Smooth muscle cell (in vitro differentiated cells): ENCODE data around the gene KLF12. TPM values are rescaled to one million over a fixed set of nuclear protein-coding genes. Genes with fewer than 3 reads are reported as not detected.

ENCODE experiments used
- DNase-seq: peaks from one replicate; lab custom pipeline; 2025; ENCODE audit not compliant: unreplicated experiment; lab: John Stamatoyannopoulos, UW
- H2AFZ ChIP-seq: fragments of 200-600 bp; sonication (generic); 2 replicates; pipeline ENCODE4 v1.6.0; 2016; ENCODE audit warnings: antibody characterized with exemption, low read depth, mild to moderate bottlenecking
- H3F3A ChIP-seq: fragments of 200-600 bp; sonication (generic); 2 replicates; pipeline ENCODE4 v1.6.0; 2017; ENCODE audit warnings: antibody characterized with exemption, low read depth
- H3K27ac ChIP-seq: fragments of 200-600 bp; sonication (generic); 2 replicates; pipeline ENCODE4 v1.5.1; 2016; ENCODE audit warnings: low read depth, mild to moderate bottlenecking
- H3K27me3 ChIP-seq: fragments of 200-600 bp; sonication (generic); 2 replicates; pipeline ENCODE4 v1.6.1; 2016; ENCODE audit warnings: low read depth, mild to moderate bottlenecking
- H3K36me3 ChIP-seq: fragments of 200-600 bp; sonication (generic); 2 replicates; pipeline ENCODE4 v1.5.1; 2016; ENCODE audit warnings: low read depth
- H3K4me1 ChIP-seq: fragments of 200-600 bp; sonication (generic); 2 replicates; pipeline ENCODE4 v1.5.1; 2016; ENCODE audit warnings: low read depth
- H3K4me2 ChIP-seq: fragments of 200-600 bp; sonication (generic); 2 replicates; pipeline ENCODE4 v1.6.0; 2016; ENCODE audit warnings: mild to moderate bottlenecking
- H3K4me3 ChIP-seq: fragments of 200-600 bp; sonication (generic); 2 replicates; pipeline ENCODE4 v1.5.1; 2016; ENCODE audit warnings: mild to moderate bottlenecking
- H3K79me2 ChIP-seq: fragments of 200-600 bp; sonication (generic); 2 replicates; pipeline ENCODE4 v1.6.0; 2016; ENCODE audit warnings: low read depth, mild to moderate bottlenecking
- H3K9ac ChIP-seq: fragments of 200-600 bp; sonication (generic); 2 replicates; pipeline ENCODE4 v1.6.0; 2016; ENCODE audit warnings: low read depth
- H3K9me3 ChIP-seq: fragments of 200-600 bp; sonication (generic); replicated peaks from 2 replicates; pipeline ENCODE4 v1.5.1; 2016; ENCODE audit warnings: low read depth
- H4K20me1 ChIP-seq: fragments of 200-600 bp; sonication (generic); 2 replicates; pipeline ENCODE4 v1.6.0; 2016; ENCODE audit warnings: low read depth
- WGBS: methylation state at CpG from one replicate; pipeline ENCODE4 v1.1.7; 2016; ENCODE audit warnings: low lambda C conversion rate; 5-methylcytosine and 5-hydroxymethylcytosine counted together
- polyA plus RNA-seq: library from polyadenylated mRNA; unstranded; fragments of >200 nt; fragmentation: Nextera tagmentation; extraction: Ambion mirVana; gene quantifications from 2 replicates; pipeline ENCODE4 v1.2.1, GENCODE V29; 2016
- total RNA-seq: library from RNA; depleted of rRNA; stranded (reverse); fragments of >200 nt; gene quantifications from 2 replicates; pipeline ENCODE4 v1.2.3, GENCODE V29; 2014
- TF ChIP-seq, protein P1 (sequence below): fragments of 200-600 bp; sonication (generic); IDR thresholded peaks from 2 replicates; pipeline ENCODE4 v1.5.1; 2017; ENCODE audit warnings: borderline replicate concordance, mild to moderate bottlenecking, antibody characterized with exemption; ENCODE audit not compliant: insufficient read depth, poor library complexity, severe bottlenecking

KLF12 gene
- total and polyA plus RNA-seq, 2 experiments from 2014 or later: 1.3 to 14.6 TPM

DNA sequence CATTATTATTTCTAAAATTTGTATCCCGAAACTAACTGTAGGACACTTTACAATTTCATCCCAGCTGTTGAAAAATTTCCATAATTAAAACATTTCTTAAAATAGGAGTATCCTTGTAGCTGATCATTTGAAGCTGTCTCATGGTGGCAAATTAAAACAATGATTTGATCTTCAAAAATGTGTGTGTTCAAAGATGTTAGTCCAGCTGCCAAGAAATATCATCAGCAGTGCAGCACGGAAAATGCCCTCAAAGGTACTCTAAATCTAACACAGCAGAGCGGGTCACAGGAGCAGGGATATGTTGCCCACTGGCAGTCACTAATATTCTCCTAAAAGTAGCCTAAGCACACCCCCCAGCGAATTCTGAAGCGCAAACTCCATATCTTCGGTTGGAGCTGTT, 31.0 kb downstream of the KLF12 start:
- no peak overlapping the region for H3K9ac ChIP-seq
- DNase-seq: no peak
- WGBS: 97% methylated on average over 6 of the region's 6 CpGs
- no peaks in the 10 kb centered on the region for H3K27me3 ChIP-seq
- peaks cover 29% of the 10 kb centered on the region for H3K79me2 ChIP-seq
- no peaks in the 10 kb centered on the region for H3K36me3 ChIP-seq
- H3K27ac ChIP-seq: no peak overlapping the region
- no peaks in the 10 kb centered on the region for H3K9me3 ChIP-seq
- no peaks in the 10 kb centered on the region for H3F3A ChIP-seq
- H3K4me1 ChIP-seq: no peaks in the 10 kb centered on the region
- H3K4me3 ChIP-seq: no peak overlapping the region
- no peak overlapping the region for H2AFZ ChIP-seq
- peaks cover 27% of the 10 kb centered on the region for H4K20me1 ChIP-seq
- no peak overlapping the region for H3K4me2 ChIP-seq
- TF ChIP-seq, protein P1, sequence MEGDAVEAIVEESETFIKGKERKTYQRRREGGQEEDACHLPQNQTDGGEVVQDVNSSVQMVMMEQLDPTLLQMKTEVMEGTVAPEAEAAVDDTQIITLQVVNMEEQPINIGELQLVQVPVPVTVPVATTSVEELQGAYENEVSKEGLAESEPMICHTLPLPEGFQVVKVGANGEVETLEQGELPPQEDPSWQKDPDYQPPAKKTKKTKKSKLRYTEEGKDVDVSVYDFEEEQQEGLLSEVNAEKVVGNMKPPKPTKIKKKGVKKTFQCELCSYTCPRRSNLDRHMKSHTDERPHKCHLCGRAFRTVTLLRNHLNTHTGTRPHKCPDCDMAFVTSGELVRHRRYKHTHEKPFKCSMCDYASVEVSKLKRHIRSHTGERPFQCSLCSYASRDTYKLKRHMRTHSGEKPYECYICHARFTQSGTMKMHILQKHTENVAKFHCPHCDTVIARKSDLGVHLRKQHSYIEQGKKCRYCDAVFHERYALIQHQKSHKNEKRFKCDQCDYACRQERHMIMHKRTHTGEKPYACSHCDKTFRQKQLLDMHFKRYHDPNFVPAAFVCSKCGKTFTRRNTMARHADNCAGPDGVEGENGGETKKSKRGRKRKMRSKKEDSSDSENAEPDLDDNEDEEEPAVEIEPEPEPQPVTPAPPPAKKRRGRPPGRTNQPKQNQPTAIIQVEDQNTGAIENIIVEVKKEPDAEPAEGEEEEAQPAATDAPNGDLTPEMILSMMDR: no peak

- Histone ChIP-seq H3K79me2 (peaks cover 27% of the 10 kb centered on the region), H3K36me3 (no peaks in the 10 kb centered on the region), H3K4me3 (no peak overlapping the region), H3K27ac (no peak overlapping the region), H3K9ac (no peak overlapping the region), H4K20me1 (peaks cover 32% of the 10 kb centered on the region), H3K4me2 (no peak overlapping the region), H3K9me3 (no peaks in the 10 kb centered on the region), H3K27me3 (no peaks in the 10 kb centered on the region), H2AFZ (no peak overlapping the region), H3F3A (no peaks in the 10 kb centered on the region), H3K4me1 (no peaks in the 10 kb centered on the region)
- TF ChIP-seq, protein P1: no peak
- DNase-seq: no peak
- WGBS: 100% methylated on average over 1 of the region's 1 CpG
Measured at GRCh38 chr13:74102691-74103090, 31.5 kb downstream of the KLF12 start.

DNA sequence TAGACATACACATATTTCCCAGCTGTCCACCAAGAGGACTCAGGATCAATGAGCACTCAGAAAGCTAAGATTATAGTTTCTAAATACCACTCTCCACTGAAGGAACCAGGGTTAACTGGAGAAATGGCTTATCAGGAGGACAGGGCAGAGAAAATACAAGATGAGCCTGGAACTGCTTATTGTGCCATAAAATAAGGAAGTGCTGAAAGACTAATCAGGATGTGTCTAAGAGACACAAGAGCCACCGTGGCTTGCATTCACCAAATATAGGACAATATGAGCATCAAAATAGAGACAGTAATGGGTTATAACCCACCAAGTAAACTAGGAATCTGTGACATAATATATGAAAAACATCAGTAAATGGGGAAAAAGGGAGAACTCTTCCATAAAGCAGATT, 32.8 kb downstream of the KLF12 start:
- DNase-seq: no peak
- TF ChIP-seq, protein P1: no peak
- H3K9ac ChIP-seq: no peak overlapping the region
- no peak overlapping the region for H3K4me3 ChIP-seq
- H3K9me3 ChIP-seq: no peaks in the 10 kb centered on the region
- H3K27me3 ChIP-seq: no peaks in the 10 kb centered on the region
- H3K36me3 ChIP-seq: no peaks in the 10 kb centered on the region
- H3K4me1 ChIP-seq: no peaks in the 10 kb centered on the region
- H3K79me2 ChIP-seq: peaks cover 29% of the 10 kb centered on the region
- WGBS: 87% methylated on average over 1 of the region's 1 CpG
- no peaks in the 10 kb centered on the region for H3F3A ChIP-seq
- no peak overlapping the region for H2AFZ ChIP-seq
- peaks cover 40% of the 10 kb centered on the region for H4K20me1 ChIP-seq
- H3K4me2 ChIP-seq: no peak overlapping the region
- H3K27ac ChIP-seq: no peak overlapping the region

DNA sequence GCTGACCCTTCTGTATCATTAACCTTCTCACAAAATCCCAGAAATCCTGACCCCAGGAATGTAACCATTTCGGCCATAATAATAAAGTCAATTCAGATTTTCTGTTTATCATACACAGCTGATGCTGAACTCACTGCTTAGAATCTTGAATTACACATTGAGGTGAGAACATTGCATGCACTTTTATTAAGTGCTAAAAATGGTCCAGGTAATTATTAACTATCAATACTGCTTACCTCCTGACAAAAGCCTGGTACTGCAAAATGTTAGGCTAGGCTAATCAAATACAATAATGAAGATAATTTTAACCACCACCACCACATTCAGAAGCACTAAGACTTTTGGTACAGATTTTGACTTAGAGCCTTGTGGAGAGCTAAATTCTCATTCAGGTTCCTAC, 36.1 kb downstream of the KLF12 start:
- Histone ChIP-seq H3K27me3 (no peaks in the 10 kb centered on the region), H3K36me3 (no peaks in the 10 kb centered on the region)
- no peak for DNase-seq

More for the DNA sequence above, 36.1 kb downstream of the KLF12 start:
- Histone ChIP-seq H3K79me2 (peaks cover 32% of the 10 kb centered on the region), H3K9me3 (no peaks in the 10 kb centered on the region), H3K4me3 (no peak overlapping the region), H3K9ac (no peak overlapping the region), H2AFZ (no peak overlapping the region), H4K20me1 (peaks cover 42% of the 10 kb centered on the region), H3K4me1 (no peaks in the 10 kb centered on the region), H3F3A (no peaks in the 10 kb centered on the region), H3K27ac (no peak overlapping the region), H3K4me2 (no peak overlapping the region)
- TF ChIP-seq, protein P1: no peak
- WGBS: 92% methylated on average over 1 of the region's 1 CpG
